HG02840 (cell line): ENCODE measurements around the gene RBM33.

ENCODE experiments used
- ATAC-seq: cut with Tn5 transposase; IDR thresholded peaks from one replicate; pipeline ENCODE4 v1.9.1; 2021; ENCODE audit warnings: mild to moderate bottlenecking, moderate library complexity, moderate number of reproducible peaks; ENCODE audit not compliant: unreplicated experiment, low FRiP score

The RBM33 gene

GRCh38 chr7:155743177-155743576, 98.7 kb downstream of the RBM33 start:
- ATAC-seq: no peak

- no peak for ATAC-seq
Measured at GRCh38 chr7:155744971-155745683, 100.7 kb downstream of the RBM33 start.

GRCh38 chr7:155745737-155746136, 101.3 kb downstream of the RBM33 start:
- peak; percentile 30 for ATAC-seq

- peak; percentile 70 for ATAC-seq
Measured at GRCh38 chr7:155746188-155746587, 101.7 kb downstream of the RBM33 start.

- no peak for ATAC-seq
Measured at GRCh38 chr7:155747209-155747608, 102.7 kb downstream of the RBM33 start.

GRCh38 chr7:155749578-155749977, 105.1 kb downstream of the RBM33 start:
- no peak for ATAC-seq

- ATAC-seq: no peak
Measured at GRCh38 chr7:155750255-155751125, 106.0 kb downstream of the RBM33 start.

- no peak for ATAC-seq
Measured at GRCh38 chr7:155751409-155751808, 106.9 kb downstream of the RBM33 start.

GRCh38 chr7:155752756-155753445, 108.4 kb downstream of the RBM33 start:
- peak; percentile 54 for ATAC-seq

- ATAC-seq: no peak
Measured at GRCh38 chr7:155753446-155753965, 109.0 kb downstream of the RBM33 start.

GRCh38 chr7:155754165-155754564, 109.7 kb downstream of the RBM33 start:
- ATAC-seq: no peak

- ATAC-seq: no peak
Measured at GRCh38 chr7:155755026-155755425, 110.6 kb downstream of the RBM33 start.

- no peak for ATAC-seq
Measured at GRCh38 chr7:155756322-155756721, 111.9 kb downstream of the RBM33 start.

GRCh38 chr7:155758348-155758747, 113.9 kb downstream of the RBM33 start:
- no peak for ATAC-seq

GRCh38 chr7:155759740-155760430, 115.4 kb downstream of the RBM33 start:
- ATAC-seq: no peak

- ATAC-seq: no peak
Measured at GRCh38 chr7:155761162-155761561, 116.7 kb downstream of the RBM33 start.

GRCh38 chr7:155762036-155762435, 117.6 kb downstream of the RBM33 start:
- ATAC-seq: no peak

- no peak for ATAC-seq
Measured at GRCh38 chr7:155762655-155763054, 118.2 kb downstream of the RBM33 start.

- ATAC-seq: no peak
Measured at GRCh38 chr7:155763122-155763521, 118.7 kb downstream of the RBM33 start.

- peak; percentile 51 for ATAC-seq
Measured at GRCh38 chr7:155763691-155764437, 119.4 kb downstream of the RBM33 start.
